Measurements from ENCODE around the gene MRFAP1L1.
"Not testable (repeated sequence)": the region's sequence is repeated elsewhere in the genome, so short reads cannot be mapped to it uniquely, and the experiment has no call there.

MRFAP1L1 gene

GRCh38 chr4:6688879-6689505, 20.7 kb downstream of the MRFAP1L1 start:
- DNase-seq (ENCODE audit: low read depth in 2 of 2): peak; percentile 59 to 67

- no peak for DNase-seq (ENCODE audit: low read depth in 2 of 2)
Observed at GRCh38 chr4:6687947-6688878, 21.5 kb downstream of the MRFAP1L1 start.

GRCh38 chr4:6686104-6686787, 23.4 kb downstream of the MRFAP1L1 start:
- no peak for DNase-seq (ENCODE audit: low read depth in 2 of 2)

- no peak for DNase-seq (ENCODE audit: low read depth in 2 of 2)
Observed at GRCh38 chr4:6684656-6685055, 25.0 kb downstream of the MRFAP1L1 start.

GRCh38 chr4:6682862-6683590, 26.6 kb downstream of the MRFAP1L1 start:
- DNase-seq (ENCODE audit: low read depth in 2 of 2): no peak

GRCh38 chr4:6681191-6681590, 28.5 kb downstream of the MRFAP1L1 start:
- no peak for DNase-seq (ENCODE audit: low read depth in 2 of 2)

- no peak for DNase-seq (ENCODE audit: low read depth in 2 of 2)
Observed at GRCh38 chr4:6680372-6681034, 29.2 kb downstream of the MRFAP1L1 start.

GRCh38 chr4:6676722-6677558, 32.7 kb downstream of the MRFAP1L1 start:
- no peak for DNase-seq (ENCODE audit: low read depth in 2 of 2)

- peak in 1 of 2 donors; percentile 40 for DNase-seq (ENCODE audit: low read depth in 2 of 2)
Observed at GRCh38 chr4:6674500-6675149, 35.0 kb downstream of the MRFAP1L1 start.

- peak; percentile 89 to 91 for DNase-seq (ENCODE audit: low read depth in 2 of 2)
Observed at GRCh38 chr4:6673660-6674499, 35.8 kb downstream of the MRFAP1L1 start.

GRCh38 chr4:6673191-6673659, 36.4 kb downstream of the MRFAP1L1 start:
- peak in 1 of 2 donors; percentile 41 for DNase-seq (ENCODE audit: low read depth in 2 of 2)

- not testable (repeated sequence) for DNase-seq (ENCODE audit: low read depth in 2 of 2)
Observed at GRCh38 chr4:6672541-6673190, 37.0 kb downstream of the MRFAP1L1 start.

- no peak for DNase-seq (ENCODE audit: low read depth in 2 of 2)
Observed at GRCh38 chr4:6672131-6672530, 37.5 kb downstream of the MRFAP1L1 start.

GRCh38 chr4:6671648-6672047, 38.0 kb downstream of the MRFAP1L1 start:
- DNase-seq (ENCODE audit: low read depth in 2 of 2): no peak

- DNase-seq (ENCODE audit: low read depth in 2 of 2): no peak
Observed at GRCh38 chr4:6668391-6668790, 41.3 kb downstream of the MRFAP1L1 start.

GRCh38 chr4:6665320-6665654, 44.4 kb downstream of the MRFAP1L1 start:
- no peak for DNase-seq (ENCODE audit: low read depth in 2 of 2)

GRCh38 chr4:6663596-6664393, 45.9 kb downstream of the MRFAP1L1 start:
- DNase-seq (ENCODE audit: low read depth in 2 of 2): no peak

All from stimulated activated CD4-positive, alpha-beta T cell treated with anti-CD3 and anti-CD28 coated beads, Interleukin-4, amount 100 ng/mL, for 48 hours (primary cell).